Activated T-cell treated with anti-CD3 and anti-CD28 coated beads, Interleukin-2, amount 50 U/mL, for 24 hours (primary cell): Measurements from ENCODE around the gene ASTN1.

ENCODE experiments used
- DNase-seq: peaks from one replicate; pipeline ENCODE4 v3.0.0-alpha.2; 2020
- H3K27ac Mint-ChIP-seq: 2 replicates; pipeline ENCODE4 v1.8.0; 2020; ENCODE audit warnings: mild to moderate bottlenecking, mixed read lengths
- H3K27me3 Mint-ChIP-seq: 2 replicates; pipeline ENCODE4 v1.8.0; 2020; ENCODE audit warnings: mixed read lengths
- H3K36me3 Mint-ChIP-seq: 2 replicates; pipeline ENCODE4 v1.8.0; 2020; ENCODE audit warnings: low read depth, mixed read lengths
- H3K4me1 Mint-ChIP-seq: 2 replicates; pipeline ENCODE4 v1.8.0; 2020; ENCODE audit warnings: low read depth, mixed read lengths
- H3K4me3 Mint-ChIP-seq: 2 replicates; pipeline ENCODE4 v1.8.0; 2020; ENCODE audit warnings: mild to moderate bottlenecking, moderate library complexity, mixed read lengths
- H3K9me3 Mint-ChIP-seq: 2 replicates; pipeline ENCODE4 v1.8.0; 2020; ENCODE audit warnings: mixed read lengths

ASTN1 gene

GRCh38 chr1:176897350-176898236 lies 266.9 kb downstream of the ASTN1 start:
- Mint-ChIP-seq H3K27me3 (peaks cover 8% of the 10 kb centered on the region), H3K36me3 (no peaks in the 10 kb centered on the region), H3K27ac (no peak overlapping the region), H3K4me3 (no peak overlapping the region), H3K4me1 (peaks cover 4% of the 10 kb centered on the region), H3K9me3 (no peaks in the 10 kb centered on the region)
- peak; percentile 39 for DNase-seq

GRCh38 chr1:176896216-176896615 lies 268.3 kb downstream of the ASTN1 start:
- Mint-ChIP-seq H3K4me1 (peaks cover 4% of the 10 kb centered on the region), H3K36me3 (no peaks in the 10 kb centered on the region), H3K27ac (no peak overlapping the region), H3K9me3 (no peaks in the 10 kb centered on the region), H3K27me3 (peaks cover 8% of the 10 kb centered on the region), H3K4me3 (no peak overlapping the region)
- no peak for DNase-seq

DNA sequence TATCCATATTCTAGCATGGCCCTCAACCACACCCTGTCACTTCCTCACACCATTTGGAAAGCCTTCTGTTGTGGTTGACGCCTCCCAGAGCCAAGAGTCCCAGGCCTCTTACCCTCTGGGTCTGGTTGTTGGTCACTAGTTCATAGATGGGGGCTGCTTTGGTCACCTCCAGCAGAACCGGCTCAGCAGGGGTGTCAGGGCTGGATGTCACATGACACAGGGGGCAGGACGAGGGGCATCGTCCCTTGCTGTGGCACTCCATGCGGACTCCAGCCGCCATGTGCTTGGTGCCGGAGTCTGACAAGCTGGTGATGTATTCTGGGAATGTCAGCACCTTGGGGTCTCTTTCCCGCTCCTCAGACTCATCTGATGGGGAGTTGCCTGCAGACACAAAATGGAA lies 270.1 kb downstream of the ASTN1 start:
- H3K36me3 Mint-ChIP-seq, result no peaks in the 10 kb centered on the region
- no peak overlapping the region for H3K27ac Mint-ChIP-seq
- no peaks in the 10 kb centered on the region for H3K9me3 Mint-ChIP-seq
- H3K27me3 Mint-ChIP-seq, result peaks cover 8% of the 10 kb centered on the region
- no peak for DNase-seq
- no peak overlapping the region for H3K4me3 Mint-ChIP-seq
- peaks cover 4% of the 10 kb centered on the region for H3K4me1 Mint-ChIP-seq

GRCh38 chr1:176893625-176894352 lies 270.7 kb downstream of the ASTN1 start:
- Mint-ChIP-seq H3K4me1 (peaks cover 4% of the 10 kb centered on the region), H3K27me3 (peaks cover 8% of the 10 kb centered on the region), H3K27ac (no peak overlapping the region), H3K36me3 (no peaks in the 10 kb centered on the region), H3K9me3 (no peaks in the 10 kb centered on the region), H3K4me3 (no peak overlapping the region)
- DNase-seq, result no peak

GRCh38 chr1:176888471-176889032 lies 276.0 kb downstream of the ASTN1 start:
- Mint-ChIP-seq H3K9me3 (no peaks in the 10 kb centered on the region), H3K4me1 (no peaks in the 10 kb centered on the region), H3K36me3 (no peaks in the 10 kb centered on the region), H3K27ac (no peak overlapping the region), H3K27me3 (no peaks in the 10 kb centered on the region), H3K4me3 (no peak overlapping the region)
- DNase-seq, result no peak

- Mint-ChIP-seq H3K27ac (no peak overlapping the region), H3K4me3 (no peak overlapping the region), H3K9me3 (no peaks in the 10 kb centered on the region), H3K27me3 (no peaks in the 10 kb centered on the region), H3K36me3 (no peaks in the 10 kb centered on the region), H3K4me1 (no peaks in the 10 kb centered on the region)
- DNase-seq, result no peak
Measured at GRCh38 chr1:176885751-176886150, 278.8 kb downstream of the ASTN1 start.

- Mint-ChIP-seq H3K4me3 (no peak overlapping the region), H3K27ac (no peak overlapping the region), H3K9me3 (no peaks in the 10 kb centered on the region), H3K4me1 (no peaks in the 10 kb centered on the region), H3K36me3 (no peaks in the 10 kb centered on the region), H3K27me3 (no peaks in the 10 kb centered on the region)
- no peak for DNase-seq
Measured at GRCh38 chr1:176885341-176885740, 279.2 kb downstream of the ASTN1 start.

GRCh38 chr1:176884911-176885310 lies 279.6 kb downstream of the ASTN1 start:
- Mint-ChIP-seq H3K4me3 (no peak overlapping the region), H3K27ac (no peak overlapping the region), H3K36me3 (no peaks in the 10 kb centered on the region), H3K4me1 (no peaks in the 10 kb centered on the region), H3K9me3 (no peaks in the 10 kb centered on the region), H3K27me3 (no peaks in the 10 kb centered on the region)
- no peak for DNase-seq

DNA sequence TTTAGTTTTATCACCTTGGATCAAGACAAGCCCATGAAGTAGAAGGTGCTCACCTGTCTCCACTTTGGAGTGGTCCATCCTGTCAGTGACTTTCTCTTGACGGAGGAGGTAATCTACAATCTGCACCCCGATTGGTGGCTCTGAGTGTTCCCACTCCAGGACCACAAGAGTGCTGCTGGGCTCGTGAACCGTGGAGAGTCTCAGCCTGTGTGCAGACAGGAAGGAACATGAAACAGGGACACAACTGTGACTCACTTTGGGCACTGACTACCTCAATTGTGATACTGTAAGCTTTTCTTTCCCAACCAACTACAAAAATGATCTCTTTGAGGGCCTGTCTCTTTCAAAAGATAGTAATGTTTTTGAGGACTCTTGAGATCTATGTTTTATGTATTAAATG lies 280.2 kb downstream of the ASTN1 start:
- no peak overlapping the region for H3K27ac Mint-ChIP-seq
- no peaks in the 10 kb centered on the region for H3K27me3 Mint-ChIP-seq
- no peak for DNase-seq
- H3K4me1 Mint-ChIP-seq, result no peaks in the 10 kb centered on the region
- no peaks in the 10 kb centered on the region for H3K9me3 Mint-ChIP-seq
- H3K36me3 Mint-ChIP-seq, result no peaks in the 10 kb centered on the region
- H3K4me3 Mint-ChIP-seq, result no peak overlapping the region

GRCh38 chr1:176880955-176881595 lies 283.4 kb downstream of the ASTN1 start:
- DNase-seq, result peak; percentile 32
- Mint-ChIP-seq H3K27me3 (no peaks in the 10 kb centered on the region), H3K27ac (no peak overlapping the region), H3K4me1 (no peaks in the 10 kb centered on the region), H3K36me3 (no peaks in the 10 kb centered on the region), H3K9me3 (no peaks in the 10 kb centered on the region), H3K4me3 (no peak overlapping the region)

GRCh38 chr1:176879784-176880620 lies 284.5 kb downstream of the ASTN1 start:
- Mint-ChIP-seq H3K4me3 (no peak overlapping the region), H3K27me3 (no peaks in the 10 kb centered on the region), H3K4me1 (no peaks in the 10 kb centered on the region), H3K36me3 (no peaks in the 10 kb centered on the region), H3K27ac (no peak overlapping the region), H3K9me3 (no peaks in the 10 kb centered on the region)
- DNase-seq, result no peak

GRCh38 chr1:176878750-176879536 lies 285.6 kb downstream of the ASTN1 start:
- no peak for DNase-seq
- Mint-ChIP-seq H3K4me3 (no peak overlapping the region), H3K9me3 (no peaks in the 10 kb centered on the region), H3K4me1 (no peaks in the 10 kb centered on the region), H3K36me3 (no peaks in the 10 kb centered on the region), H3K27me3 (no peaks in the 10 kb centered on the region), H3K27ac (no peak overlapping the region)

DNA sequence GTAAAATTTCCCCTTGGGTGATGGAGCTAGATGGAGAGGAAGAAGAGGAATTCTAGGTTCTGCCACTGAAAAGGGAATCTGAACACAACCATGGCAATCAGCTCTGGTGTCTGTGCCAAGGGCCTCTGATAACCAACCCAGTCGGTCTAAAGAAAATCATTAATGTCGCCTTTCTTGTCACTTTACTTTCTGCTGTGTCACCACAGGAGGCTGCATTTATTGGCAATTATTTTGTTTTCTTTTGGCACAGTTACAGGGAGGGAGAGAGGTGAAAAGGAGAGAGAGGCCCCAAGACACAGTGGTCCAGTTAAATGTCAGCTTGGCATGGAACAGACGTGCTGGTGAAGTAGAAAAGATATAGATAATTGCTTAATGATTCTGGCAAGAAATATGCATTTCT lies 287.0 kb downstream of the ASTN1 start:
- no peaks in the 10 kb centered on the region for H3K9me3 Mint-ChIP-seq
- no peaks in the 10 kb centered on the region for H3K36me3 Mint-ChIP-seq
- H3K4me3 Mint-ChIP-seq, result no peak overlapping the region
- no peaks in the 10 kb centered on the region for H3K27me3 Mint-ChIP-seq
- H3K27ac Mint-ChIP-seq, result no peak overlapping the region
- DNase-seq, result no peak
- no peaks in the 10 kb centered on the region for H3K4me1 Mint-ChIP-seq
